HCT116 (cell line): ENCODE measurements around the gene ZBTB20. TPM values are rescaled to one million over a fixed set of nuclear protein-coding genes. Genes with fewer than 3 reads are reported as not detected.

Source experiments
- ATAC-seq: fragments of 200-7000 bp; cut with Tn5 transposase; 2 replicates; pipeline ENCODE4 v1.9.1; 2020; ENCODE audit warnings: mild to moderate bottlenecking, moderate library complexity
- BruUV-seq: library from RNA; stranded (reverse); fragments of 400-500 nt; replicated peaks from 2 replicates; lab custom pipeline; 2021; lab: Mats Ljungman, UMichigan
- CTCF ChIA-PET: fragments of 300-600 bp; sonication (Branson Sonifier 250); formaldehyde crosslinking; loops from one replicate; lab custom pipeline; 2021; ENCODE audit warnings: antibody characterized with exemption; lab: Charles Lee
- POLR2A ChIA-PET: fragments of 300-600, 350-600 bp; sonication (Branson Sonifier 250); formaldehyde crosslinking; loops from one replicate; lab custom pipeline; 2021; ENCODE audit warnings: antibody characterized with exemption; lab: Charles Lee
- RAD21 ChIA-PET, 2 experiments: fragments of 300-600 bp; sonication (Branson Sonifier 250); formaldehyde crosslinking; loops; one replicate each; lab custom pipeline; 2023; ENCODE audit warnings: low total read pairs in 2 of 2; ENCODE audit not compliant: uncharacterized antibody in 2 of 2, unreplicated experiment in 2 of 2, low non-redundant PET in 1 of 2; lab: Charles Lee
- DNase-seq: peaks from one replicate; pipeline ENCODE4 v3.0.0-alpha.2; 2010; ENCODE audit warnings: low read depth, low spot score
- H2AFZ ChIP-seq: fragments of 200-600 bp; shearing (Covaris generic), sonication (generic); 2 replicates; pipeline ENCODE4 v1.6.1; 2017; ENCODE audit warnings: low read depth, mixed run types, mixed read lengths, antibody characterized with exemption, low read length; ENCODE audit not compliant: poor library complexity, severe bottlenecking
- H3K27ac ChIP-seq: 2 replicates; pipeline ENCODE4 v1.5.1; 2012; ENCODE audit warnings: low read depth, low read length
- H3K27me3 ChIP-seq: fragments of 200-600 bp; sonication (generic); 2 replicates; pipeline ENCODE4 v1.6.1; 2016; ENCODE audit warnings: mixed run types, low read length, mixed read lengths; ENCODE audit not compliant: insufficient read depth
- H3K36me3 ChIP-seq, 2 experiments: fragments of 200-500 bp in 1 of 2; fragments of 200-600 bp in 1 of 2; sonication (Bioruptor generic) in 1 of 2; sonication (generic) in 1 of 2; 2 replicates each; pipeline versions ENCODE4 v1.5.1 to v1.6.1; 2014 to 2016; ENCODE audit warnings: low read length in 2 of 2, inconsistent platforms in 1 of 2, mixed read lengths in 1 of 2, mixed run types in 1 of 2; ENCODE audit not compliant: insufficient read depth in 2 of 2, control insufficient read depth in 1 of 2
- H3K4me1 ChIP-seq, 2 experiments: fragments of 200-600 bp in 1 of 2; sonication (generic) in 1 of 2; 2 replicates each; pipeline versions ENCODE4 v1.5.1 to v1.6.1; 2012 to 2017; ENCODE audit warnings: low read length in 2 of 2, inconsistent platforms in 1 of 2, mild to moderate bottlenecking in 1 of 2, mixed read lengths in 1 of 2, mixed run types in 1 of 2, moderate library complexity in 1 of 2; ENCODE audit not compliant: insufficient read depth in 2 of 2, control insufficient read depth in 1 of 2
- H3K4me2 ChIP-seq: fragments of 200-600 bp; sonication (generic); 2 replicates; pipeline ENCODE4 v1.6.1; 2017; ENCODE audit warnings: mixed run types, low read length, mixed read lengths
- H3K4me3 ChIP-seq, 2 experiments: fragments of 200-600 bp in 1 of 2; sonication (generic) in 1 of 2; replicated peaks in 1 of 2; 2 replicates each; pipeline ENCODE4 v1.5.1; 2011 to 2016; ENCODE audit warnings: low read length in 2 of 2, control low read depth in 1 of 2, low read depth in 1 of 2, mild to moderate bottlenecking in 1 of 2, mixed read lengths in 1 of 2, mixed run types in 1 of 2
- H3K79me2 ChIP-seq: fragments of 200-600 bp; sonication (generic); 2 replicates; pipeline ENCODE4 v1.6.1; 2017; ENCODE audit warnings: mild to moderate bottlenecking, mixed run types, low read length, moderate library complexity, mixed read lengths; ENCODE audit not compliant: insufficient read depth
- H3K9ac ChIP-seq: fragments of 200-600 bp; sonication (generic); 2 replicates; pipeline ENCODE4 v1.6.1; 2016; ENCODE audit warnings: low read length, mixed read lengths
- H3K9me2 ChIP-seq: fragments of 200-600 bp; sonication (generic), shearing (Covaris generic); 2 replicates; pipeline ENCODE4 v1.6.1; 2017; ENCODE audit warnings: mixed run types, mild to moderate bottlenecking, moderate library complexity; ENCODE audit not compliant: insufficient read depth
- H3K9me3 ChIP-seq, 2 experiments: fragments of 200-500 bp in 1 of 2; fragments of 200-600 bp in 1 of 2; sonication (Bioruptor generic) in 1 of 2; sonication (generic) in 1 of 2; 2 replicates each; pipeline ENCODE4 v1.6.1; 2014 to 2017; ENCODE audit warnings: low read length in 2 of 2, mixed read lengths in 2 of 2, inconsistent platforms in 1 of 2, low read depth in 1 of 2, mild to moderate bottlenecking in 1 of 2, mixed run types in 1 of 2, moderate library complexity in 1 of 2; ENCODE audit not compliant: control insufficient read depth in 1 of 2, insufficient read depth in 1 of 2
- H4K20me1 ChIP-seq: fragments of 200-600 bp; sonication (generic), shearing (Covaris generic); 2 replicates; pipeline ENCODE4 v1.6.1; 2017; ENCODE audit warnings: mixed run types, mild to moderate bottlenecking, moderate library complexity; ENCODE audit not compliant: insufficient read depth
- CBX3 ChIP-seq: IDR thresholded peaks from 2 replicates; pipeline ENCODE4 v1.6.1; 2012; ENCODE audit warnings: low read depth
- ELF1 ChIP-seq: IDR thresholded peaks from 2 replicates; pipeline ENCODE4 v1.6.1; 2012; ENCODE audit warnings: low read depth, borderline replicate concordance
- EZH2 ChIP-seq: fragments of 200-600 bp; sonication (generic); IDR thresholded peaks from 2 replicates; pipeline ENCODE4 v1.6.1; 2017; ENCODE audit warnings: antibody characterized with exemption, mixed run types
- FOSL1 ChIP-seq: IDR thresholded peaks from 2 replicates; pipeline ENCODE4 v1.6.1; 2012; ENCODE audit warnings: low read depth
- MAX ChIP-seq: IDR thresholded peaks from 2 replicates; pipeline ENCODE4 v1.6.1; 2012
- POLR2A ChIP-seq: IDR thresholded peaks from 2 replicates; pipeline ENCODE4 v1.7.0; 2011; ENCODE audit warnings: borderline replicate concordance; ENCODE audit not compliant: insufficient read depth, insufficient read length; ENCODE audit errors: extremely low read depth
- POLR2AphosphoS5 ChIP-seq: IDR thresholded peaks from 2 replicates; pipeline ENCODE4 v1.6.1; 2011; ENCODE audit warnings: mild to moderate bottlenecking, low read depth, low read length, moderate library complexity
- RAD21 ChIP-seq: IDR thresholded peaks from 2 replicates; pipeline ENCODE4 v1.6.1; 2012; ENCODE audit warnings: low read depth, mild to moderate bottlenecking
- SIN3A ChIP-seq: IDR thresholded peaks from 2 replicates; pipeline ENCODE4 v1.6.1; 2012; ENCODE audit warnings: low read depth
- SRF ChIP-seq: IDR thresholded peaks from 2 replicates; pipeline ENCODE4 v1.6.1; 2012; ENCODE audit warnings: low read depth
- TCF7L2 ChIP-seq: IDR thresholded peaks from 2 replicates; pipeline ENCODE4 v1.7.0; 2011; ENCODE audit warnings: borderline replicate concordance, inconsistent platforms; ENCODE audit not compliant: insufficient read depth, insufficient read length; ENCODE audit errors: extremely low read depth
- YY1 ChIP-seq: IDR thresholded peaks from 2 replicates; pipeline ENCODE4 v1.6.1; 2011; ENCODE audit warnings: low read length, low read depth, moderate library complexity, mild to moderate bottlenecking; ENCODE audit not compliant: insufficient replicate concordance; ENCODE audit errors: extremely low read depth
- ZFX ChIP-seq: fragments of 450-650 bp; IDR thresholded peaks from 2 replicates; pipeline ENCODE4 v1.6.1; 2017
- intact Hi-C: fragments of 100-400 bp; cut with micrococcal nuclease; formaldehyde crosslinking; loops from 2 replicates; pipeline ENCODE4 v1.10.0; 2022
- total RNA-seq: library from RNA; stranded (reverse); gene quantifications from one replicate; pipeline ENCODE4 v1.2.1, GENCODE V29; 2021; ENCODE audit not compliant: unreplicated experiment
- TF ChIP-seq, protein P1 (sequence below), 3 experiments: fragments of 200-600 bp in 1 of 3; sonication (generic) in 1 of 3; IDR thresholded peaks in 2 of 3; conservative IDR thresholded peaks in 1 of 3; 2 replicates each; pipeline ENCODE4 v1.5.1; 2012 to 2017; ENCODE audit warnings: low read depth in 2 of 3, low read length in 2 of 3, antibody characterized with exemption in 1 of 3, borderline replicate concordance in 1 of 3, control low read depth in 1 of 3, mild to moderate bottlenecking in 1 of 3, mixed read lengths in 1 of 3, mixed run types in 1 of 3, moderate library complexity in 1 of 3; ENCODE audit not compliant: insufficient read depth in 1 of 3
- TF ChIP-seq, protein P2 (sequence below): IDR thresholded peaks from 2 replicates; pipeline ENCODE4 v1.6.1; 2012; ENCODE audit warnings: low read depth

The ZBTB20 gene
- total RNA-seq, 1 experiment from 2014 or later = 42.1 TPM

DNA sequence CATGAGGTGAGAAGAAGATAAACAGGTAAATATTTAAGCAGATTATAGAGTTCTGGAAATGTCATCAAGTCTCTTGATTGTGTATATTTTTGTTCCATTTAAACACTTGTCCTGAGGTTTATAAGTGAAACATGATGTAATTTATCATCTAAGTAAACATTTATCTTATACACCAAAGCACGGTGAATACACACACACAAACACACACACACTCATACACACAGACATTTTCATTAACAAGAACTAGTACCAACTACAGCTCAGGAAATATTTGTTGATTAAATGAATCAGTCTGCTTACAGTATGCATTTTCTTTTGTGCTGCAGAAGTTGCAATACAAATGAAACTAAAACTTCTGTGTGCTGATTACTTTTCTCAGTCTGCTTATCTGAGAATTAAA lies 357.3 kb downstream of the ZBTB20 start:
- intact Hi-C loops = no loop called here
- H3K9me2 ChIP-seq = no peaks in the 10 kb centered on the region
- H3K36me3 ChIP-seq = no peaks in the 10 kb centered on the region
- ChIA-PET RAD21 (no interaction called here), CTCF (no interaction called here), POLR2A (no interaction called here)
- no peaks in the 10 kb centered on the region for H3K4me1 ChIP-seq
- H3K27me3 ChIP-seq = no peaks in the 10 kb centered on the region
- H2AFZ ChIP-seq = no peak overlapping the region
- no TSS peak for BruUV-seq
- no peak overlapping the region for H3K27ac ChIP-seq
- no peak for ATAC-seq
- H3K4me2 ChIP-seq = no peak overlapping the region
- H4K20me1 ChIP-seq = no peaks in the 10 kb centered on the region
- no peak overlapping the region for H3K9ac ChIP-seq
- no peaks in the 10 kb centered on the region for H3K79me2 ChIP-seq
- TF ChIP-seq FOSL1 = no peak
- TF ChIP-seq POLR2A = no peak
- no peak for TF ChIP-seq SIN3A
- no peak for TF ChIP-seq CBX3
- TF ChIP-seq EZH2 = no peak
- TF ChIP-seq, protein P1, sequence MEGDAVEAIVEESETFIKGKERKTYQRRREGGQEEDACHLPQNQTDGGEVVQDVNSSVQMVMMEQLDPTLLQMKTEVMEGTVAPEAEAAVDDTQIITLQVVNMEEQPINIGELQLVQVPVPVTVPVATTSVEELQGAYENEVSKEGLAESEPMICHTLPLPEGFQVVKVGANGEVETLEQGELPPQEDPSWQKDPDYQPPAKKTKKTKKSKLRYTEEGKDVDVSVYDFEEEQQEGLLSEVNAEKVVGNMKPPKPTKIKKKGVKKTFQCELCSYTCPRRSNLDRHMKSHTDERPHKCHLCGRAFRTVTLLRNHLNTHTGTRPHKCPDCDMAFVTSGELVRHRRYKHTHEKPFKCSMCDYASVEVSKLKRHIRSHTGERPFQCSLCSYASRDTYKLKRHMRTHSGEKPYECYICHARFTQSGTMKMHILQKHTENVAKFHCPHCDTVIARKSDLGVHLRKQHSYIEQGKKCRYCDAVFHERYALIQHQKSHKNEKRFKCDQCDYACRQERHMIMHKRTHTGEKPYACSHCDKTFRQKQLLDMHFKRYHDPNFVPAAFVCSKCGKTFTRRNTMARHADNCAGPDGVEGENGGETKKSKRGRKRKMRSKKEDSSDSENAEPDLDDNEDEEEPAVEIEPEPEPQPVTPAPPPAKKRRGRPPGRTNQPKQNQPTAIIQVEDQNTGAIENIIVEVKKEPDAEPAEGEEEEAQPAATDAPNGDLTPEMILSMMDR (IDR thresholded peaks at IDR 0.05 in 2 of 3, conservative IDR thresholded peaks at IDR 0.05 in 1 of 3; ENCODE audit: borderline replicate concordance in 1 of 3, insufficient read depth in 1 of 3, low read depth in 2 of 3, low read length in 2 of 3) = no peak
- TF ChIP-seq MAX = no peak
- TF ChIP-seq SRF = no peak
- no peak for TF ChIP-seq POLR2AphosphoS5
- TF ChIP-seq ZFX = no peak
- no peak for TF ChIP-seq RAD21
- no peak for TF ChIP-seq TCF7L2
- TF ChIP-seq YY1 = no peak
- TF ChIP-seq ELF1 = no peak
- TF ChIP-seq, protein P2, sequence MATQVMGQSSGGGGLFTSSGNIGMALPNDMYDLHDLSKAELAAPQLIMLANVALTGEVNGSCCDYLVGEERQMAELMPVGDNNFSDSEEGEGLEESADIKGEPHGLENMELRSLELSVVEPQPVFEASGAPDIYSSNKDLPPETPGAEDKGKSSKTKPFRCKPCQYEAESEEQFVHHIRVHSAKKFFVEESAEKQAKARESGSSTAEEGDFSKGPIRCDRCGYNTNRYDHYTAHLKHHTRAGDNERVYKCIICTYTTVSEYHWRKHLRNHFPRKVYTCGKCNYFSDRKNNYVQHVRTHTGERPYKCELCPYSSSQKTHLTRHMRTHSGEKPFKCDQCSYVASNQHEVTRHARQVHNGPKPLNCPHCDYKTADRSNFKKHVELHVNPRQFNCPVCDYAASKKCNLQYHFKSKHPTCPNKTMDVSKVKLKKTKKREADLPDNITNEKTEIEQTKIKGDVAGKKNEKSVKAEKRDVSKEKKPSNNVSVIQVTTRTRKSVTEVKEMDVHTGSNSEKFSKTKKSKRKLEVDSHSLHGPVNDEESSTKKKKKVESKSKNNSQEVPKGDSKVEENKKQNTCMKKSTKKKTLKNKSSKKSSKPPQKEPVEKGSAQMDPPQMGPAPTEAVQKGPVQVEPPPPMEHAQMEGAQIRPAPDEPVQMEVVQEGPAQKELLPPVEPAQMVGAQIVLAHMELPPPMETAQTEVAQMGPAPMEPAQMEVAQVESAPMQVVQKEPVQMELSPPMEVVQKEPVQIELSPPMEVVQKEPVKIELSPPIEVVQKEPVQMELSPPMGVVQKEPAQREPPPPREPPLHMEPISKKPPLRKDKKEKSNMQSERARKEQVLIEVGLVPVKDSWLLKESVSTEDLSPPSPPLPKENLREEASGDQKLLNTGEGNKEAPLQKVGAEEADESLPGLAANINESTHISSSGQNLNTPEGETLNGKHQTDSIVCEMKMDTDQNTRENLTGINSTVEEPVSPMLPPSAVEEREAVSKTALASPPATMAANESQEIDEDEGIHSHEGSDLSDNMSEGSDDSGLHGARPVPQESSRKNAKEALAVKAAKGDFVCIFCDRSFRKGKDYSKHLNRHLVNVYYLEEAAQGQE = no peak
- no peak for DNase-seq
- H3K9me3 ChIP-seq = no peaks in the 10 kb centered on the region
- H3K4me3 ChIP-seq = no peak overlapping the region
